H1 (cell line): Measurements from ENCODE around the gene MTHFD1. TPM values are rescaled to one million over a fixed set of nuclear protein-coding genes. Genes with fewer than 3 reads are reported as not detected.

ENCODE experiments used
- CTCF ChIA-PET: fragments of 300-600 bp; sonication (Branson Sonifier 250); formaldehyde crosslinking; loops from one replicate; lab custom pipeline; 2021; ENCODE audit not compliant: partially characterized antibody; lab: Charles Lee
- POLR2A ChIA-PET: fragments of 300-600 bp; sonication (Branson Sonifier 250); formaldehyde crosslinking; loops from one replicate; lab custom pipeline; 2021; ENCODE audit warnings: inconsistent platforms; ENCODE audit not compliant: partially characterized antibody; lab: Charles Lee
- DNase-seq, 2 experiments: peaks; one replicate each; pipeline versions ENCODE4 v3.0.0 to v3.0.0-alpha.2; 2010 to 2022; ENCODE audit warnings: low spot score in 2 of 2, low read depth in 1 of 2, mixed read lengths in 1 of 2
- FAIRE-seq: peaks from 2 replicates; lab custom pipeline; 2011; peaks lifted over from hg19 to GRCh38; lab: Jason Lieb, UNC
- H2AFZ ChIP-seq: 2 replicates; pipeline ENCODE4 v1.8.1; 2012; ENCODE audit warnings: low read length, inconsistent platforms
- H2AK5ac ChIP-seq: 2 replicates; pipeline ENCODE4 v1.6.1; 2013; ENCODE audit warnings: low read depth, low read length
- H2BK120ac ChIP-seq: replicated peaks from 2 replicates; pipeline ENCODE3; 2013; ENCODE audit warnings: low read depth, low read length, inconsistent platforms
- H2BK12ac ChIP-seq: 2 replicates; pipeline ENCODE4 v1.6.1; 2013; ENCODE audit warnings: low read depth, low read length
- H2BK15ac ChIP-seq: 2 replicates; pipeline ENCODE4 v1.6.1; 2013; ENCODE audit warnings: low read length
- H2BK20ac ChIP-seq: 2 replicates; pipeline ENCODE4 v1.6.1; 2013; ENCODE audit warnings: low read length
- H2BK5ac ChIP-seq: 2 replicates; pipeline ENCODE4 v1.6.1; 2013; ENCODE audit warnings: low read depth, low read length
- H3K14ac ChIP-seq: 2 replicates; pipeline ENCODE4 v1.6.1; 2013; ENCODE audit warnings: inconsistent platforms; ENCODE audit not compliant: insufficient read length
- H3K18ac ChIP-seq: 2 replicates; pipeline ENCODE4 v1.6.1; 2013; ENCODE audit warnings: low read length; ENCODE audit errors: extremely low read depth
- H3K23ac ChIP-seq: 2 replicates; pipeline ENCODE4 v1.6.1; 2013; ENCODE audit warnings: inconsistent platforms; ENCODE audit not compliant: insufficient read length
- H3K23me2 ChIP-seq: 2 replicates; pipeline ENCODE4 v1.6.1; 2013; ENCODE audit warnings: low read depth, low read length
- H3K27ac ChIP-seq: 2 replicates; pipeline ENCODE4 v1.6.1; 2011; ENCODE audit warnings: low read depth, low read length, inconsistent platforms
- H3K27me3 ChIP-seq, 4 experiments: replicated peaks in 1 of 4; 1 replicate in 1 of 4; 2 replicates in 3 of 4; pipeline versions ENCODE4 v1.6.1 to v1.8.1; 2011 to 2013; ENCODE audit warnings: low read length in 3 of 4, mild to moderate bottlenecking in 3 of 4, inconsistent platforms in 2 of 4, mixed read lengths in 2 of 4, moderate library complexity in 1 of 4; ENCODE audit not compliant: control insufficient read depth in 3 of 4, insufficient read depth in 3 of 4; ENCODE audit errors: extremely low read depth in 1 of 4
- H3K36me3 ChIP-seq, 4 experiments: 2 replicates each; pipeline versions ENCODE4 v1.6.1 to v1.8.1; 2011 to 2013; ENCODE audit warnings: mild to moderate bottlenecking in 4 of 4, low read length in 3 of 4, moderate library complexity in 2 of 4, control low read depth in 1 of 4, inconsistent platforms in 1 of 4; ENCODE audit not compliant: insufficient read depth in 4 of 4, control insufficient read depth in 2 of 4
- H3K4ac ChIP-seq: replicated peaks from 2 replicates; pipeline ENCODE3; 2013; ENCODE audit warnings: low read length, low read depth, mixed read lengths, inconsistent platforms; ENCODE audit not compliant: insufficient read length
- H3K4me1 ChIP-seq, 4 experiments: replicated peaks in 1 of 4; 1 replicate in 1 of 4; 2 replicates in 3 of 4; pipeline versions ENCODE4 v1.6.1 to v1.8.1; 2011 to 2013; ENCODE audit warnings: low read length in 3 of 4, inconsistent platforms in 2 of 4, mixed read lengths in 1 of 4; ENCODE audit not compliant: insufficient read depth in 4 of 4, control insufficient read depth in 3 of 4
- H3K4me2 ChIP-seq, 2 experiments: 2 replicates each; pipeline versions ENCODE4 v1.6.1 to v1.8.1; 2011 to 2013; ENCODE audit warnings: low read depth in 2 of 2, low read length in 2 of 2, control low read depth in 1 of 2, inconsistent platforms in 1 of 2, mild to moderate bottlenecking in 1 of 2; ENCODE audit not compliant: insufficient read depth in 1 of 2
- H3K4me3 ChIP-seq, 4 experiments: fragments of 200-600, 300-600 bp in 1 of 4; sonication (generic), shearing (Covaris generic), sonication (Bioruptor Twin) in 1 of 4; 2 replicates each; pipeline versions ENCODE4 v1.5.1 to v1.8.1; 2011 to 2016; ENCODE audit warnings: low read length in 4 of 4, low read depth in 3 of 4, control low read depth in 2 of 4, inconsistent platforms in 2 of 4, mild to moderate bottlenecking in 2 of 4, mixed read lengths in 1 of 4, moderate library complexity in 1 of 4; ENCODE audit not compliant: insufficient read depth in 2 of 4; ENCODE audit errors: extremely low read depth in 1 of 4
- H3K56ac ChIP-seq: replicated peaks from 2 replicates; pipeline ENCODE3; 2013; ENCODE audit warnings: low read depth, mild to moderate bottlenecking, mixed read lengths, low read length, inconsistent platforms; ENCODE audit not compliant: insufficient read length
- H3K79me1 ChIP-seq: 2 replicates; pipeline ENCODE4 v1.6.1; 2013; ENCODE audit warnings: low read depth, low read length, control low read depth
- H3K79me2 ChIP-seq, 2 experiments: 2 replicates each; pipeline versions ENCODE4 v1.6.1 to v1.8.1; 2012 to 2013; ENCODE audit warnings: low read length in 2 of 2, mild to moderate bottlenecking in 2 of 2, inconsistent platforms in 1 of 2; ENCODE audit not compliant: insufficient read depth in 2 of 2, control insufficient read depth in 1 of 2
- H3K9ac ChIP-seq, 4 experiments: replicated peaks in 1 of 4; 1 replicate in 1 of 4; 2 replicates in 3 of 4; pipeline versions ENCODE4 v1.6.1 to v1.8.1; 2011 to 2013; ENCODE audit warnings: low read depth in 3 of 4, low read length in 3 of 4, control low read depth in 2 of 4, mild to moderate bottlenecking in 2 of 4, moderate library complexity in 2 of 4, inconsistent platforms in 1 of 4; ENCODE audit errors: extremely low read depth in 1 of 4
- H3K9me3 ChIP-seq, 2 experiments: 2 replicates each; pipeline versions ENCODE4 v1.6.1 to v1.8.1; 2012 to 2013; ENCODE audit warnings: mild to moderate bottlenecking in 2 of 2, moderate library complexity in 2 of 2, control low read depth in 1 of 2, inconsistent platforms in 1 of 2, low read depth in 1 of 2, low read length in 1 of 2, mixed read lengths in 1 of 2; ENCODE audit not compliant: insufficient read depth in 2 of 2
- H4K20me1 ChIP-seq, 2 experiments: replicated peaks in 1 of 2; 2 replicates each; pipeline versions ENCODE3 to v1.8.1; 2011 to 2013; ENCODE audit warnings: inconsistent platforms in 2 of 2, low read length in 2 of 2, mild to moderate bottlenecking in 1 of 2; ENCODE audit not compliant: insufficient read depth in 2 of 2, control insufficient read depth in 1 of 2
- H4K5ac ChIP-seq: 2 replicates; pipeline ENCODE4 v1.6.1; 2013; ENCODE audit warnings: low read length, low read depth, mixed read lengths, inconsistent platforms; ENCODE audit not compliant: insufficient read length
- H4K8ac ChIP-seq: 2 replicates; pipeline ENCODE4 v1.8.0; 2013; ENCODE audit warnings: mild to moderate bottlenecking, moderate library complexity, low read length, inconsistent platforms; ENCODE audit not compliant: insufficient read depth; ENCODE audit errors: extremely low read depth
- H4K91ac ChIP-seq: replicated peaks from 2 replicates; pipeline ENCODE3; 2013; ENCODE audit warnings: low read length, mixed read lengths, inconsistent platforms; ENCODE audit not compliant: insufficient read length
- BCL11A ChIP-seq, 2 experiments: IDR thresholded peaks; one replicate each; pipeline ENCODE4 v1.6.1; 2011; ENCODE audit warnings: low read depth in 2 of 2, low read length in 2 of 2, mild to moderate bottlenecking in 2 of 2
- CEBPB ChIP-seq: IDR thresholded peaks from 2 replicates; pipeline ENCODE4 v1.6.1; 2012; ENCODE audit warnings: low read depth, low read length
- CREB1 ChIP-seq: IDR thresholded peaks from 2 replicates; pipeline ENCODE4 v1.6.1; 2012; ENCODE audit warnings: inconsistent platforms
- E2F6 ChIP-seq: IDR thresholded peaks from 2 replicates; pipeline ENCODE4 v1.6.1; 2012; ENCODE audit warnings: inconsistent platforms
- KDM1A ChIP-seq: fragments of 200-600, 300-600 bp; sonication (generic); IDR thresholded peaks from 2 replicates; pipeline ENCODE4 v1.7.1; 2016; ENCODE audit warnings: mild to moderate bottlenecking, low read length, borderline replicate concordance
- NANOG ChIP-seq: IDR thresholded peaks from 2 replicates; pipeline ENCODE4 v1.6.1; 2011; ENCODE audit warnings: low read length, low read depth, mild to moderate bottlenecking, inconsistent platforms; ENCODE audit not compliant: insufficient read depth, poor library complexity, severe bottlenecking
- POU5F1 ChIP-seq: IDR thresholded peaks from 2 replicates; pipeline ENCODE4 v1.6.1; 2011; ENCODE audit warnings: low read depth, mild to moderate bottlenecking, low read length, moderate library complexity
- SIX5 ChIP-seq: IDR thresholded peaks from 2 replicates; pipeline ENCODE4 v1.6.1; 2011; ENCODE audit warnings: mild to moderate bottlenecking, low read depth, low read length
- WGBS, 2 experiments: shearing (Covaris generic) in 1 of 2; methylation state at CpG; one replicate each; pipeline versions ENCODE4 v1.1.6 to v1.1.7; 2013 to 2015; ENCODE audit warnings: low lambda C conversion rate in 2 of 2, mixed read lengths in 2 of 2, inconsistent platforms in 1 of 2, low coverage in 1 of 2, missing lambda C conversion rate in 1 of 2; ENCODE audit not compliant: insufficient replicate concordance in 2 of 2, insufficient coverage in 1 of 2, insufficient read length in 1 of 2; ENCODE audit errors: extremely low coverage in 1 of 2, missing lambda C conversion rate in 1 of 2; 5-methylcytosine and 5-hydroxymethylcytosine counted together
- polyA plus RNA-seq, 7 experiments: library from polyadenylated mRNA; depleted of rRNA in 3 of 7; stranded (reverse) in 5 of 7; unstranded in 2 of 7; fragments of >200 nt in 5 of 7; fragments of 200-250 nt in 2 of 7; gene quantifications; 1 replicate in 5 of 7; 2 replicates in 1 of 7; 4 replicates in 1 of 7; pipeline versions ENCODE4 v1.2.1 to v1.2.3, GENCODE V29; 2011 to 2013; ENCODE audit warnings: missing spikeins in 2 of 7, mixed read lengths in 2 of 7
- total RNA-seq: library from RNA; stranded (reverse); fragmentation: NEBNext Ultra II Directional; extraction: Animal tissue kit (Norgen Biotek cat#: 25700); gene quantifications from 2 replicates; pipeline ENCODE4 v1.2.1, GENCODE V29; 2021

Gene MTHFD1
- total and polyA plus RNA-seq, 2 of the 8 experiments (the other 6 are each of a cell fraction or from before 2014, with no cell fraction given): 79.7 to 332 TPM

- H3K79me1 ChIP-seq: no peaks in the 10 kb centered on the region
- no peak overlapping the region for H3K27ac ChIP-seq
- no peak overlapping the region for H4K91ac ChIP-seq
- H2AK5ac ChIP-seq: no peak overlapping the region
- H3K23ac ChIP-seq: no peak overlapping the region
- H2BK15ac ChIP-seq: no peak overlapping the region
- no peaks in the 10 kb centered on the region for H3K23me2 ChIP-seq
- no peak overlapping the region for H3K56ac ChIP-seq
- no peak overlapping the region for H2BK5ac ChIP-seq
- no peak overlapping the region for H3K4me2 ChIP-seq
- H3K36me3 ChIP-seq: peaks cover 39 to 90% (median 81%) of the 10 kb centered on the region in 4 experiments
- no peaks in the 10 kb centered on the region for H3K4me1 ChIP-seq
- ChIA-PET CTCF (interaction anchor here (0.6 to 2.5 kb wide), 9 partner anchors 10 to 441 kb away, joined by 3 to 14 read pairs (median 4); partner anchors contain the start of gene ZBTB1), POLR2A (interaction anchor here (0.6 to 1.4 kb wide), 4 partner anchors 39 to 55 kb away, joined by 3 to 4 read pairs (median 4); no protein-coding TSS in a partner anchor)
- H3K79me2 ChIP-seq: no peaks in the 10 kb centered on the region
- no peak overlapping the region for H3K4ac ChIP-seq
- TF ChIP-seq BCL11A (IDR thresholded peaks at IDR 0.05; ENCODE audit: low read depth in 2 of 2, low read length in 2 of 2) (no peak), POU5F1 (no peak), SIX5 (no peak), CREB1 (no peak), KDM1A (no peak), NANOG (no peak), E2F6 (no peak), CEBPB (no peak)
- TF ChIP-seq, all 59 proteins: peak for 0
- Histone ChIP-seq H3K14ac (no peak overlapping the region), H4K5ac (no peak overlapping the region), H2BK12ac (no peak overlapping the region), H2BK120ac (no peak overlapping the region), H2BK20ac (no peak overlapping the region), H3K18ac (no peak overlapping the region), H4K20me1 (no peaks in the 10 kb centered on the region), H2AFZ (no peak overlapping the region), H3K9me3 (no peaks in the 10 kb centered on the region), H4K8ac (no peak overlapping the region), H3K27me3 (no peaks in the 10 kb centered on the region), H3K4me3 (no peak overlapping the region), H3K9ac (no peak overlapping the region)
- DNase-seq (no peak), FAIRE-seq (no peak)
- WGBS, 2 experiments: 85% methylated on average over 3 of the region's 3 CpGs; no CpG with 5 or more reads in 1 of the 2 experiments
Measured at GRCh38 chr14:64434528-64434927, 46.4 kb downstream of the MTHFD1 start.
